GM19328 (cell line): Measurements from ENCODE around the gene IMPG2.

Source experiments
- ATAC-seq: cut with Tn5 transposase; IDR thresholded peaks from one replicate; pipeline ENCODE4 v1.9.1; 2021; ENCODE audit warnings: mild to moderate bottlenecking, moderate library complexity; ENCODE audit not compliant: unreplicated experiment

IMPG2 gene

GRCh38 chr3:101243285-101244211 lies 76.8 kb downstream of the IMPG2 start:
- ATAC-seq: no peak

- ATAC-seq: no peak
Measured at GRCh38 chr3:101240719-101241399, 79.5 kb downstream of the IMPG2 start.

GRCh38 chr3:101235048-101235447 lies 85.3 kb downstream of the IMPG2 start:
- no peak for ATAC-seq

GRCh38 chr3:101230618-101231017 lies 89.8 kb downstream of the IMPG2 start:
- no peak for ATAC-seq

GRCh38 chr3:101229681-101230080 lies 90.7 kb downstream of the IMPG2 start:
- no peak for ATAC-seq

- ATAC-seq: no peak
Measured at GRCh38 chr3:101228441-101228840, 91.9 kb downstream of the IMPG2 start.

GRCh38 chr3:101224739-101225138 lies 95.6 kb downstream of the IMPG2 start:
- no peak for ATAC-seq

GRCh38 chr3:101223016-101223415 lies 97.4 kb downstream of the IMPG2 start:
- no peak for ATAC-seq

GRCh38 chr3:101219842-101220560 lies 100.4 kb downstream of the IMPG2 start:
- ATAC-seq: no peak

- no peak for ATAC-seq
Measured at GRCh38 chr3:101217472-101218245, 102.7 kb downstream of the IMPG2 start.

GRCh38 chr3:101216710-101217465 lies 103.5 kb downstream of the IMPG2 start:
- ATAC-seq: no peak

- no peak for ATAC-seq
Measured at GRCh38 chr3:101212730-101213129, 107.6 kb downstream of the IMPG2 start.

- ATAC-seq: no peak
Measured at GRCh38 chr3:101204246-101204645, 116.1 kb downstream of the IMPG2 start.

- ATAC-seq: no peak
Measured at GRCh38 chr3:101203411-101203810, 117.0 kb downstream of the IMPG2 start.

GRCh38 chr3:101202640-101203039 lies 117.7 kb downstream of the IMPG2 start:
- ATAC-seq: no peak

- no peak for ATAC-seq
Measured at GRCh38 chr3:101200461-101200860, 119.9 kb downstream of the IMPG2 start.

GRCh38 chr3:101195951-101196713 lies 124.2 kb downstream of the IMPG2 start:
- ATAC-seq: no peak

GRCh38 chr3:101194392-101194791 lies 126.0 kb downstream of the IMPG2 start:
- ATAC-seq: no peak

GRCh38 chr3:101193957-101194356 lies 126.4 kb downstream of the IMPG2 start:
- ATAC-seq: no peak
